IMR-90 (cell line): Measurements from ENCODE around the gene IKBKE. TPM values are rescaled to one million over a fixed set of nuclear protein-coding genes. Genes with fewer than 3 reads are reported as not detected.

Experiments
- ATAC-seq: fragments of 200-7000 bp; cut with Tn5 transposase; 2 replicates; pipeline ENCODE4 v1.9.1; 2020; ENCODE audit warnings: low read depth, mild to moderate bottlenecking, moderate library complexity
- BruUV-seq: library from RNA; stranded (reverse); fragments of 400-500 nt; replicated peaks from 2 replicates; lab custom pipeline; 2021; lab: Mats Ljungman, UMichigan
- CTCF ChIA-PET: fragments of 300-600 bp; formaldehyde crosslinking; extraction: SDS; loops from one replicate; lab custom pipeline; 2021; ENCODE audit warnings: antibody characterized with exemption; lab: Yijun Ruan, JAX
- POLR2A ChIA-PET: fragments of 300-600 bp; sonication (Branson Sonifier 250); formaldehyde crosslinking; loops from one replicate; lab custom pipeline; 2022; ENCODE audit warnings: antibody characterized with exemption; ENCODE audit not compliant: unreplicated experiment; lab: Charles Lee
- DNase-seq: peaks from one replicate; pipeline ENCODE4 v3.0.0; 2013
- H2AFZ ChIP-seq: replicated peaks from 2 replicates; pipeline ENCODE3; 2013; ENCODE audit warnings: low read length, mild to moderate bottlenecking; ENCODE audit not compliant: poor library complexity
- H2AK5ac ChIP-seq: 2 replicates; pipeline ENCODE4 v1.6.1; 2013; ENCODE audit warnings: low read depth, low read length, inconsistent platforms
- H2AK9ac ChIP-seq: replicated peaks from 2 replicates; pipeline ENCODE3; 2013; ENCODE audit warnings: mild to moderate bottlenecking, low read depth, low read length, moderate library complexity; ENCODE audit not compliant: poor library complexity
- H2BK120ac ChIP-seq: 2 replicates; pipeline ENCODE4 v1.6.1; 2013; ENCODE audit warnings: low read depth, low read length, inconsistent platforms
- H2BK15ac ChIP-seq: 3 replicates; pipeline ENCODE4 v1.6.1; 2013; ENCODE audit warnings: low read depth, low read length, inconsistent platforms
- H2BK20ac ChIP-seq: 2 replicates; pipeline ENCODE4 v1.6.1; 2013; ENCODE audit warnings: low read depth, mild to moderate bottlenecking, inconsistent platforms, low read length, moderate library complexity
- H2BK5ac ChIP-seq: 2 replicates; pipeline ENCODE4 v1.6.1; 2013; ENCODE audit warnings: mild to moderate bottlenecking, low read depth, low read length, inconsistent platforms; ENCODE audit not compliant: poor library complexity, severe bottlenecking
- H3K14ac ChIP-seq: replicated peaks from 2 replicates; pipeline ENCODE4 v1.6.1; 2013; ENCODE audit warnings: low read depth, low read length, inconsistent platforms
- H3K18ac ChIP-seq: 2 replicates; pipeline ENCODE4 v1.6.1; 2013; ENCODE audit warnings: low read depth, low read length, control low read depth
- H3K23ac ChIP-seq: 2 replicates; pipeline ENCODE4 v1.6.1; 2013; ENCODE audit warnings: low read depth, low read length, inconsistent platforms
- H3K27ac ChIP-seq: 2 replicates; pipeline ENCODE4 v1.5.1; 2013; ENCODE audit warnings: mild to moderate bottlenecking, control low read depth, low read length; ENCODE audit not compliant: insufficient read depth
- H3K27me3 ChIP-seq: 2 replicates; pipeline ENCODE4 v1.6.1; 2013; ENCODE audit warnings: low read length; ENCODE audit not compliant: control insufficient read depth, insufficient read depth
- H3K36me3 ChIP-seq: 2 replicates; pipeline ENCODE4 v1.6.1; 2013; ENCODE audit warnings: low read length, mixed read lengths; ENCODE audit not compliant: control insufficient read depth, insufficient read depth
- H3K4ac ChIP-seq: 2 replicates; pipeline ENCODE4 v1.6.1; 2013; ENCODE audit warnings: low read depth, low read length, inconsistent platforms
- H3K4me1 ChIP-seq: 2 replicates; pipeline ENCODE4 v1.6.1; 2013; ENCODE audit warnings: low read length, mixed read lengths; ENCODE audit not compliant: control insufficient read depth, insufficient read depth
- H3K4me2 ChIP-seq: 2 replicates; pipeline ENCODE4 v1.6.1; 2013; ENCODE audit warnings: low read depth, mild to moderate bottlenecking, control low read depth, low read length, moderate library complexity
- H3K4me3 ChIP-seq: 2 replicates; pipeline ENCODE4 v1.5.1; 2013; ENCODE audit warnings: low read depth, mild to moderate bottlenecking, control low read depth, low read length, moderate library complexity; ENCODE audit not compliant: insufficient read depth
- H3K56ac ChIP-seq: 2 replicates; pipeline ENCODE4 v1.6.1; 2013; ENCODE audit warnings: low read length, inconsistent platforms; ENCODE audit not compliant: insufficient read depth; ENCODE audit errors: extremely low read depth
- H3K79me1 ChIP-seq, 2 experiments: 2 replicates each; pipeline ENCODE4 v1.6.1; 2013; ENCODE audit warnings: low read length in 2 of 2, inconsistent platforms in 1 of 2, low read depth in 1 of 2
- H3K9ac ChIP-seq: 2 replicates; pipeline ENCODE4 v1.6.1; 2013; ENCODE audit warnings: low read depth, low read length, control low read depth
- H3K9me1 ChIP-seq: 2 replicates; pipeline ENCODE4 v1.6.1; 2013; ENCODE audit warnings: low read length, inconsistent platforms; ENCODE audit not compliant: insufficient read depth
- H3K9me3 ChIP-seq: 2 replicates; pipeline ENCODE4 v1.6.1; 2013; ENCODE audit warnings: low read length; ENCODE audit not compliant: control insufficient read depth, insufficient read depth
- H4K20me1 ChIP-seq: 2 replicates; pipeline ENCODE4 v1.6.1; 2013; ENCODE audit warnings: low read length, inconsistent platforms; ENCODE audit not compliant: insufficient read depth
- H4K5ac ChIP-seq: 2 replicates; pipeline ENCODE4 v1.6.1; 2013; ENCODE audit warnings: mild to moderate bottlenecking, low read depth, low read length, control low read depth
- H4K8ac ChIP-seq, 2 experiments: 2 replicates each; pipeline ENCODE4 v1.6.1; 2013; ENCODE audit warnings: low read depth in 2 of 2, low read length in 2 of 2, control low read depth in 1 of 2, inconsistent platforms in 1 of 2
- H4K91ac ChIP-seq: 2 replicates; pipeline ENCODE4 v1.6.1; 2013; ENCODE audit warnings: low read depth, low read length, inconsistent platforms; ENCODE audit not compliant: insufficient read depth
- BHLHE40 ChIP-seq: fragments of 150-350 bp; IDR thresholded peaks from 2 replicates; pipeline ENCODE4 v1.6.1; 2016; ENCODE audit warnings: mild to moderate bottlenecking, low read depth, low read length
- CEBPB ChIP-seq: IDR thresholded peaks from 2 replicates; pipeline ENCODE4 v1.6.1; 2012; ENCODE audit warnings: low read depth, low read length, improper control_type of control experiment
- CHD1 ChIP-seq: IDR thresholded peaks from 2 replicates; pipeline ENCODE4 v1.6.1; 2012; ENCODE audit warnings: low read depth, low read length, improper control_type of control experiment
- CTCF ChIP-seq: conservative IDR thresholded peaks from 2 replicates; pipeline ENCODE4 v1.5.1; 2012; ENCODE audit warnings: mild to moderate bottlenecking, low read depth, low read length, improper control_type of control experiment
- ELK1 ChIP-seq: fragments of 150-350 bp; IDR thresholded peaks from 2 replicates; pipeline ENCODE4 v1.6.1; 2016; ENCODE audit warnings: low read depth, mild to moderate bottlenecking, low read length, moderate library complexity, borderline replicate concordance
- MAFK ChIP-seq: IDR thresholded peaks from 2 replicates; pipeline ENCODE4 v1.6.1; 2012; ENCODE audit warnings: low read depth, low read length, improper control_type of control experiment
- MAZ ChIP-seq: IDR thresholded peaks from 2 replicates; pipeline ENCODE4 v1.6.1; 2012; ENCODE audit warnings: low read depth, mild to moderate bottlenecking, low read length, improper control_type of control experiment, moderate library complexity, borderline replicate concordance
- MXI1 ChIP-seq: IDR thresholded peaks from 2 replicates; pipeline ENCODE4 v1.6.1; 2012; ENCODE audit warnings: low read depth, mild to moderate bottlenecking, low read length, moderate library complexity, borderline replicate concordance
- POLR2A ChIP-seq: IDR thresholded peaks from 2 replicates; pipeline ENCODE4 v1.6.1; 2012; ENCODE audit warnings: mild to moderate bottlenecking, low read depth, low read length
- RAD21 ChIP-seq: IDR thresholded peaks from 2 replicates; pipeline ENCODE4 v1.6.1; 2012; ENCODE audit warnings: low read length, improper control_type of control experiment
- RCOR1 ChIP-seq: IDR thresholded peaks from 2 replicates; pipeline ENCODE4 v1.6.1; 2012; ENCODE audit warnings: mild to moderate bottlenecking, low read length, improper control_type of control experiment; ENCODE audit not compliant: insufficient replicate concordance
- RFX5 ChIP-seq: IDR thresholded peaks from 2 replicates; pipeline ENCODE4 v1.8.0; 2012; ENCODE audit warnings: low read depth, mild to moderate bottlenecking, low read length, moderate library complexity
- SMC3 ChIP-seq: fragments of 150-350 bp; IDR thresholded peaks from 2 replicates; pipeline ENCODE4 v1.6.1; 2016; ENCODE audit warnings: low read depth, mild to moderate bottlenecking, antibody characterized with exemption, low read length, moderate library complexity
- USF2 ChIP-seq: fragments of 150-350 bp; IDR thresholded peaks from 2 replicates; pipeline ENCODE4 v1.6.1; 2017; ENCODE audit warnings: mild to moderate bottlenecking, antibody characterized with exemption, low read length, low read depth
- WGBS, 2 experiments: methylation state at CpG; one replicate each; pipeline versions ENCODE4 v1.1.5 to v1.1.7; 2013; ENCODE audit warnings: missing lambda C conversion rate in 2 of 2; ENCODE audit not compliant: insufficient read length in 1 of 2; ENCODE audit errors: extremely low coverage in 2 of 2; 5-methylcytosine and 5-hydroxymethylcytosine counted together
- dilution Hi-C: fragments of 300-500 bp; cut with HindIII; formaldehyde crosslinking; loops from one replicate; pipeline ENCODE4 v1.14.3; 2018; ENCODE audit warnings: low sequenced_read_pairs; ENCODE audit not compliant: unreplicated experiment
- in situ Hi-C: fragments of 300-500 bp; cut with MboI; formaldehyde crosslinking; loops from 3 replicates; pipeline ENCODE4 v1.14.3; 2019; ENCODE audit warnings: low sequenced_read_pairs, inconsistent platforms, mixed read lengths
- intact Hi-C: fragments of 100-400 bp; cut with micrococcal nuclease; formaldehyde crosslinking; loops from 2 replicates; pipeline ENCODE4 v1.10.0; 2022
- polyA plus RNA-seq, 3 experiments: library from polyadenylated mRNA; depleted of rRNA; stranded (reverse); fragments of >200 nt; gene quantifications; 2 replicates each; pipeline ENCODE4 v1.2.3, GENCODE V29; 2012; ENCODE audit warnings: low replicate concordance in 1 of 3
- total RNA-seq: library from RNA; depleted of rRNA; stranded (reverse); fragments of >200 nt; gene quantifications from 2 replicates; pipeline ENCODE4 v1.2.3, GENCODE V29; 2012

The IKBKE gene
- total and polyA plus RNA-seq, 2 of the 4 experiments (the other 2 are of a cell fraction): 20.3 to 24.0 TPM

GRCh38 chr1:206464456-206464964 is 5.8 kb upstream of the IKBKE start (continued):
- TF ChIP-seq POLR2A: no peak

GRCh38 chr1:206465951-206466350 is 4.3 kb upstream of the IKBKE start:
- whole genome bisulfite sequencing, 2 experiments: no CpG with 5 or more reads among the region's 2 CpGs
- CTCF ChIA-PET: interaction anchor here (0.7 kb wide), 1 partner anchor 13 kb away, joined by 3 read pairs; no protein-coding TSS in a partner anchor
- TF ChIP-seq RAD21: no peak
- no peak for TF ChIP-seq RFX5
- TF ChIP-seq MXI1: no peak
- no peak for TF ChIP-seq CHD1
- no peak for TF ChIP-seq CTCF
- TF ChIP-seq POLR2A: no peak
- TF ChIP-seq MAZ: no peak
- TF ChIP-seq ELK1: no peak
- TF ChIP-seq SMC3: no peak
- TF ChIP-seq CEBPB: no peak
- TF ChIP-seq USF2: no peak
- no peak for TF ChIP-seq MAFK
- TF ChIP-seq RCOR1: no peak
- no peak for TF ChIP-seq BHLHE40

More at GRCh38 chr1:206465951-206466350, 4.3 kb upstream of the IKBKE start:
- Histone ChIP-seq H4K5ac (no peak overlapping the region), H4K8ac (no peak overlapping the region), H2AK9ac (no peak overlapping the region), H3K27ac (no peak overlapping the region), H3K56ac (no peak overlapping the region), H2AK5ac (no peak overlapping the region), H3K23ac (no peak overlapping the region), H3K4me1 (peaks cover 13% of the 10 kb centered on the region), H2BK5ac (no peak overlapping the region), H3K4me2 (no peak overlapping the region), H3K27me3 (no peaks in the 10 kb centered on the region), H3K18ac (no peak overlapping the region), H4K20me1 (no peaks in the 10 kb centered on the region), H2BK120ac (no peak overlapping the region), H3K9me1 (peaks cover 15% of the 10 kb centered on the region), H3K9me3 (no peaks in the 10 kb centered on the region), H3K36me3 (peaks cover 8% of the 10 kb centered on the region), H3K9ac (no peak overlapping the region), H3K4me3 (no peak overlapping the region), H2AFZ (no peak overlapping the region), H3K79me1 (peaks cover 0 to 6% of the 10 kb centered on the region in 2 experiments; a peak in 1 of 4 replicates), H3K14ac (no peak overlapping the region), H2BK15ac (no peak overlapping the region), H2BK20ac (no peak overlapping the region), H4K91ac (no peak overlapping the region), H3K4ac (no peak overlapping the region)
- ATAC-seq: no peak
- dilution Hi-C loops (no loop called here), in situ Hi-C loops (no loop called here), intact Hi-C loops (no loop called here)
- no peak for DNase-seq
- BruUV-seq: no TSS peak
- POLR2A ChIA-PET: no interaction called here
